Activated CD4-positive, CD25-positive, alpha-beta regulatory T cell treated with anti-CD3 and anti-CD28 coated beads, Interleukin-2, amount 50 U/mL, for 16 hours (primary cell): ENCODE data around the gene FAM234B.
"Not testable (repeated sequence)": the region's sequence is repeated elsewhere in the genome, so short reads cannot be mapped to it uniquely, and the experiment has no call there.

Experiments
- DNase-seq: peaks from one replicate; pipeline ENCODE4 v3.0.0-alpha.2; 2020; ENCODE audit warnings: low read depth, low spot score

FAM234B gene

DNA sequence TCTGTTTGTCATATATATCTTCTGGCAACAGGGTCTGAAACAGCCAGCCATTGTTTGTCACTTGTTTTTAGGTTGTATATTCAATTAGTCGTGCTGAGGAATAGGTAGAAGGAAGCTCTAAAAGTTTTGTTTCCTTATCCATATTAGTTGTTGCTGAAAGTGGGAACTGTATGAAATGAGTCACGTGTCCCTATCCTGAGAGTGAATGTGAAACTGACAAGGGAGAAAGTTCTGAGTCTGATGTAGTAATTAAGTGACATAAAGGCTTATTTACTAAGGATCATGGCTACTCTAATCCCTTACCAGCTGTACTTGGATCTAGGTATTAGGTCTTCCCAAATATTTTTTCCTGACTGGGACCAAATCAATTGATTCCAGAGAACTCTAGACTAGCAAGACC lies 16.4 kb downstream of the FAM234B start:
- no peak for DNase-seq

DNA sequence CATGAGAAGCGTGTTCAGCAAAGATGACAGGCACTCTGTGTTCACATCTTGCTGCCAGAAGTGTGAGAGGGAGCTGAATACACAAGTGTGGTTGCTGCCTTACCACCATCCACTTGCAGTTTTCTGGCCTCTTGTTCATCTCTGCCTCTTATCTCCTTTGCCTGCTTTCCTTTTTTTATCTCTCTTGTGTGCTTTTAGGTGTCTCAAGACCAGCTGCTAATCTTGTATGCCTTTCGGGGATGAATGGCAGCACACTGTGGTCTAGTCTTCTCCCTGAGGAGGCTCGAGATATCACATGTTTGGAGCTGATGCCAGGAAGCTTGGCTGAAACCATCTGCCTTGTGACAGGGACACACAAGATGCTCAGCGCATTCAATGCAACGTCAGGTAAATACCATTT lies 17.2 kb downstream of the FAM234B start:
- DNase-seq: no peak

GRCh38 chr12:13062669-13063068 lies 18.5 kb downstream of the FAM234B start:
- no peak for DNase-seq

GRCh38 chr12:13066014-13066413 lies 21.8 kb downstream of the FAM234B start:
- no peak for DNase-seq

DNA sequence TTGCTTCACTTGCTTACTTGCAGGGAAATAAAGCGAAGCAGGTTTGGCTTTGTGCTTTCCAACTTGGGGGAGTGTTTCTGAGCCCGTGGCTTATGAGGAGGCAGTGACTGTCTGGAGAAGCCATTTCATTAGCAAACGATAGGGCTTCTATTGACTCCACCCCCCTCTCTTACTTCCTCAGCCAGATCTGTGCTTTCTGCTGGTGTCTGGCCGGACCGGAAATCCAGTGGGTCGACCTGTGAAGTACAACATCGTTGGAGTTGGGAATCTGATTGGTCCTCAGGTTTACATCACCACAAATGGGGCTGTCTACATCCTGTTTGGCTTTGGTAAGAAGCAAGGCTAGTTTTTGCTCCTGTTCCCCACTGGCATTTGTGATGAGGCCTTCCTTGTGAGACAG lies 22.3 kb downstream of the FAM234B start:
- no peak for DNase-seq

DNA sequence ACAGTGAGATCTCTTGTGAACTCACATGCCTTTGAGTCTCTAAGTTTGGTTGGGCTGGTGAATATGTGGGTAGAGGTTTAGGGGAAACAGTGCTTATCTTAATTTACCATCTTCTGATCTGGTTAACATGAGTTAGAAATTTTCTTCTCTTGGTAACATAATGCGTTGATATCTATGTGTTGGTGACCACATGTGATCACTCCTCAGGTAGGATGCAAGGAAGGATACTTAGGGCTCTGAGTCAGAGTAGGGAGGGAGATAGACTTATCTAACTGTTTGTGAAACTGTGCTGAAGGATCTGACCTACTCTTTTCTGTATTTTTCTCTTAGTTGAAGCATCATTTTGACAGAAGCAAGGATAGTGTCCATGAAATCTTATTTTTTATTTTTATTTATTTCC lies 23.1 kb downstream of the FAM234B start:
- DNase-seq: no peak

DNA sequence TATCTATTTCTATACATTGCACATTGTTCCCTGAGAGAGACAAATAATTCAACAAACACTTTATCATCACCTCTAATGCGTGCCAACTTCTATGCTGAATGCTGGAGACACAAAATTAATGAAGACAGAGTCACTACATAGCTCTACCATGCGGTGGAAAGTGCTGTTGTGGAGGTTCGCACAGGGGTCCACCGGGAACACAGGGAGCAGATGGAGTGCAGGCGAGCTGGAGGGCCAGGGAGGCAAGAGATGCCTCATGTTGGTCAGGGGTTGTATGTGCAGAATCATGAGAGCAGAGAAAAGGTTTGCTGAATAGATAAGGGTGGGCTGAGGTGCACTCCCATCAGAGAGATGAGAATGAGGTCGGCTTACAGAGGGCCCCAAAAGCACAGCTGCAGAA lies 25.2 kb downstream of the FAM234B start:
- no peak for DNase-seq

GRCh38 chr12:13071305-13072280 lies 27.4 kb downstream of the FAM234B start:
- no peak for DNase-seq

DNA sequence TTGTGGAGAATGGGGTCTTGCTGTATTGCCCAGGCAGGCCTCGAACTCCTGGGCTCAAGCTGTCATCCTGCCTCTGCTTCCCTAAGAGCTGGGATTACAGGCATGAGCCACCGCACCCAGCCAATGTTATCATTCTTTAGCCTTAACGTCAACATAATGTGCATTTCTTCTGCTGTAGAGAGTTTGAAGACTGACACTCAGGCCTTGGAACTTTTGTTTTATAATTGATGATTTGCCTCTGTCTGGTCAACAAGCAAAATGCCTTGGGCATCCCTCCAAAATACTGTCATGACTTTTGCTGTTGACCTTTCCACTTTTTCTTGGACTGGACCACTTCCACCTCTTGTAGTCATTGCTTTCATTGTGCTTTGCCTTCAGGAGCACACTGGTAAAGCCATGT lies 29.0 kb downstream of the FAM234B start:
- DNase-seq: no peak

- no peak for DNase-seq
Observed at GRCh38 chr12:13074396-13075117, 30.4 kb downstream of the FAM234B start.

DNA sequence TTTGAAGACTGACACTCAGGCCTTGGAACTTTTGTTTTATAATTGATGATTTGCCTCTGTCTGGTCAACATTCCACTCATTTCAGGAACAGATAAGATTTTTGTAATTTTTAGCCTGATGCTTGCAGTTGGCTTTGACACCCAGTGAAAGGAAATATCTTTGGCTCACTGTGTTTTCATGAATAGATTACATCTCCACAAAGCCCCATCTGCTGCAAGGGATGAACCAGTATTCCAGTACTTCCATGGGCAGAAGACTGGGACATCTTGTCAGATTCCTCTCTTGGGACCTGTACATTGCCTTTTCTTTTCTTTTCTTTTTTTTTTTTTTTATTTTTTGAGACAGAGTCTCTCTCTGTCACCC lies 30.9 kb downstream of the FAM234B start:
- DNase-seq: no peak

DNA sequence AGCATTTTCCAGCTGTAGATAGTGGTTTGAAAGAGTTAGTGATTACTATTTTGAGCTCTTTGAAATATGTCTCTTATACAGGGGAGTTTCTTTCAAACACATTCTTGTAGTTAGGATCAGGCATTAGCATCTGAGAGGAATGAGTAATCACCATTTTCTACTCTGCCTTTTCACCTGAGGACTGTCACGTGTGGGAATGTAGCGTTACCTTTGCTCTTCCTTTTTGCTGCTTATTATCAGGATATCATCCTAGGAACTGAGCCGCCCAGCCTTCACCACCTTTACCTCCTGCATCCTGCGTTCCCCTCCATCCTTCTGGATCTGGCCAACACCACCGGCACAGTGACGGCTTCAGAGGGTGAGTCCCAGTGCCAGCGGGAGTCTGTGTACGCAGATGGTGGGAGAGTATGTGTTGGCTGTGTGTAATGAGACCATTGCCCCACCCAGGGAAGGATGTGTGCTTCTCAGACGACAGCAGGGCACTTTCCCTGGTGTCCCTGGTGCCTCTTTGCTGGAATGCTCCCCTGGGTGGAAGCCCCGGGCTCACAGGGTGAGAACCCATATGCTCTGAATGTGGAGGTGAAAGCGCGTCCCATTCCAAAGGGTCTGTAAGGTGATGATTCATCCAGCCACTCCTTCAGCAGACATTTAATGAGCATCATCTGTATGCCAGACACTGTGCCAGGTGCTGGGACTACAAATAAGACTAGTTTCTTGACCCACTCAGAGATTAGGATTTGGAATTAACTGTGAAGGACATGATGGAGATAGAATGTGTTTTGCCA lies 31.8 kb downstream of the FAM234B start:
- no peak for DNase-seq

DNA sequence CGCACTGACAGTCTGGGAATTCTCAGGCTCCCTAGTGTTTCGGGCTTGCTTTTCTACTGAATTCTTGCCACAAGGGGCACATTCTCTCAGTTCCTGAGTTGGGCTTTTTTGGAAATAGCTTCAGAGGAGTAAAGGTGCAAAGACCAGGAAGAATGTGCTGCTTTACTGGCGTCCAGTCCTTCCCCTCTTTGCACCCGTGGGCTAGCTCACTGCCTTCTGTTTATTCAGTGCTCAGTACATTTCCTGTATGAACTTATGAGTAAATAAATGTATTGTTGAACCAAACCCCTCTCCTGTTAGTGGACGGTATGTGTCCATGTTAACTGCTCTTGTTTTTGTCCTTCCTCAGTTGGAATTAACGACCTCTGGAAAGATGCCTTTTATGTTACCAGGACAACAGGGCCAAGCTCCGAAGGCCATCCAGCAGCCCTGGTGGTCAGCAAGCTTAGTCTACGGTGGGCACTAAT lies 35.3 kb downstream of the FAM234B start:
- DNase-seq: no peak

- DNase-seq: no peak
Observed at GRCh38 chr12:13080266-13080665, 36.1 kb downstream of the FAM234B start.

DNA sequence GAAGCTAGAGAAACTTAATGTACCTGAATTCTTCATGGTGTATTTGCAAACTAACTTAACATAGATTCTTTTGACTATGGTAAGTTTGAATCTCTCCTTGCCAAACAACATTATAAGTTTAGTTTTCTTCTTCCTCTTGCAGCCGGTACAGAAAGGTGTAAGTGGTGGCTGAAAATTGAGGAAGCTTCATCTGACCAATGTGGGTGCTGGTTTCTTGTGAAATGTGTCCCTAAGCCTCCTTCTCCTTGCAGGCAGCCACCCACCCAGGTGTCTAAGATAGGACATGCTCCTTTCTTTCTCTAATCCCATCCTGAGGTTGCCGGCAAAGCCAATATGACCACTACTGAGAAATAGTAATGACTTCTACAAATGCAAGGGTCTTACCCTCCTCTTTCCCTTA lies 38.7 kb downstream of the FAM234B start:
- no peak for DNase-seq

- not testable (repeated sequence) for DNase-seq
Observed at GRCh38 chr12:13083638-13084037, 39.5 kb downstream of the FAM234B start.

DNA sequence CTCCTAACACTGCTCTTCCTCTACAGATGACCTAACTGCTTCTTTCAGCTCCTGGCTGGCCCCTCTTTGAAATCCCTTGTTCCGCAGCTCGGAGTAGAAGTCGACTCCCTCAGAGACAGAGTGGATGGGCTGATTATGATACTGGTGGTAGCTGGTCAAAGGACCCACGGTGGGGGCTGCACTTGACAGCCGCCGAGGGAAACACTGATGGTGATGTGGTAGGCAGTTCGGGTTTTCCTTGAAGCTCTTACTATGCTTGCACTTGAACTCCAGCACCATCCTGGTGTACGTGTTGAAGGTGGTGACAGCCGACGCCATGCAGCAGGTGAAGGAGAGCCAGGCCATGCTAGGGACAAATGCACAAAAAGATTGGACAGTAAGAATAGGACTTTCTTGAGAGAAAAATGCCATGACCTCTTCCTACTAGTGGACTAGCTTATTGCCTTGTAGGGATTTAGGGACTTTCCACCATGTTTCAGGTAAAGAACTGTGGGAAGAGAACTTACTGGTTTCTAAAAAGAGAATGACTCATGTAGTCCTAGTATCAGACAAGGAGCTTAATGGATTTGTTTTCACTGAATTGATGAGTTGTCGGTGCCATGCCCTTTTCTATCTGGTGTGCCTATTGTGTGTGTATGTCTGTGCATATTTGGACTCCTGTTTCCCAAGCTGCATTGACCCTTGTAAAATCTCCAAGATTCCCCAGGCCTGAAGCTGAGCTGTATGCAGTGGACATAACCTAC lies 40.9 kb downstream of the FAM234B start:
- DNase-seq: no peak

GRCh38 chr12:13085968-13086686 lies 41.9 kb downstream of the FAM234B start:
- DNase-seq: no peak

GRCh38 chr12:13087766-13088165 lies 43.6 kb downstream of the FAM234B start:
- no peak for DNase-seq

GRCh38 chr12:13088496-13088895 lies 44.3 kb downstream of the FAM234B start:
- no peak for DNase-seq

DNA sequence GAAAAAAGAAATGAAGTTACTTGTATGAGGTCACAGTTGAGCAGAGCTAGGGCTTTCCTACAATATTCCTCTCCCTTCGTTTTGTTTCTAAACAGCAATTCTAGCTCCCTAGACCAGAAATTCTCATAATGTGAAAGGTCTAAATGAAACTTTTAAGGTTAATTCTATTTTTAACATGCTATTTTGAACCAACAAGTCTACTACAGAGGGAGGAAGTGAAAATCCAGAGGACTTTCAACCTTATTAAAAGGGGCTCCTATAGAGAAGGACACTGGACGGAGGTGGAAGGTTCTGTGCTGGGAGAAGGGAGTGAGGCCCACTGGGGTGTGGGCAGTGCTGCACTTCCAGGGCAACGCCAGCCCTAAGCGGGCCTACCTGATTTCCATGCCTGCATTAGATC lies 45.9 kb downstream of the FAM234B start:
- DNase-seq: no peak
